NT2/D1 (cell line): Measurements from ENCODE around the gene USP46.

Experiments
- SUZ12 ChIP-seq: IDR thresholded peaks from 2 replicates; pipeline ENCODE4 v1.6.1; 2011; ENCODE audit not compliant: insufficient read length, insufficient read depth; ENCODE audit errors: extremely low read depth
- YY1 ChIP-seq: IDR thresholded peaks from 2 replicates; pipeline ENCODE4 v1.6.1; 2011; ENCODE audit not compliant: insufficient read length, insufficient read depth

DNA sequence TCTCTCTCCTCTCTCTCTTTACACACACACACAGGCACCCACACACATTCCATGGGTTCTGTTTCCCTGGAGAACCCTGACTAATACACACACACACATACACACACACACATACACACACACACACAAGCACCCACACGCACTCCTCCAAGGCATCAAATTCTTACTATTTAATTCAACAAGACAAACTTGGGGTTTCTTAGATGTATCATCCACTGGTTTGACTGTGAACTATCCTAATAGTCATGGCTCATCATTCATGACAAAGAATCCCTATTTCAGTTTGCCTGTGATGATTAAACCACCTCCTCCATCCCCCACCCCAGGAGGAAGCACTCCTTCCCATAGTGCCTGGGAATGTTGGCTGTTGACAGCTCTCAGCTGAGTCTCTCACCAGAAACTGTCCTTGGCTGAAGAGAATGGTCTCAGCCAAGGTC, 98.2 kb downstream of the USP46 start:
- TF ChIP-seq SUZ12: no peak
- TF ChIP-seq YY1: no peak
